Keratinocyte (primary cell): ENCODE results near the gene TTC28.

ENCODE experiments used
- CTCF ChIP-seq, 3 experiments: IDR thresholded peaks in 1 of 3; conservative IDR thresholded peaks in 1 of 3; optimal IDR thresholded peaks in 1 of 3; 2 replicates in 2 of 3; 3 replicates in 1 of 3; pipeline versions ENCODE3 to v1.5.1; 2011; ENCODE audit warnings: low read length in 3 of 3, mild to moderate bottlenecking in 3 of 3, moderate library complexity in 2 of 3, control low read depth in 1 of 3, inconsistent platforms in 1 of 3; ENCODE audit not compliant: insufficient read depth in 2 of 3; ENCODE audit errors: extremely low read depth in 1 of 3
- EZH2 ChIP-seq: IDR thresholded peaks from one replicate; pipeline ENCODE4 v1.6.1; 2012; ENCODE audit warnings: inconsistent platforms, mild to moderate bottlenecking, low read length, moderate library complexity

GRCh38 chr22:27993774-27994350 lies 685.8 kb downstream of the TTC28 start:
- TF ChIP-seq CTCF (optimal IDR thresholded peaks at IDR 0.05 in 1 of 3, IDR thresholded peaks at IDR 0.05 in 1 of 3, conservative IDR thresholded peaks at IDR 0.05 in 1 of 3; ENCODE audit: extremely low read depth in 1 of 3, insufficient read depth in 2 of 3, low read length in 3 of 3) (no peak), EZH2 (no peak)
